GM12872 (cell line): Measurements from ENCODE around the gene TMEM9.

Experiments
- TF ChIP-seq, protein P1 (sequence below): IDR thresholded peaks from 3 replicates; pipeline ENCODE4 v1.5.1; 2011; ENCODE audit warnings: low read depth, mild to moderate bottlenecking, low read length, moderate library complexity; ENCODE audit not compliant: insufficient read depth

The TMEM9 gene

DNA sequence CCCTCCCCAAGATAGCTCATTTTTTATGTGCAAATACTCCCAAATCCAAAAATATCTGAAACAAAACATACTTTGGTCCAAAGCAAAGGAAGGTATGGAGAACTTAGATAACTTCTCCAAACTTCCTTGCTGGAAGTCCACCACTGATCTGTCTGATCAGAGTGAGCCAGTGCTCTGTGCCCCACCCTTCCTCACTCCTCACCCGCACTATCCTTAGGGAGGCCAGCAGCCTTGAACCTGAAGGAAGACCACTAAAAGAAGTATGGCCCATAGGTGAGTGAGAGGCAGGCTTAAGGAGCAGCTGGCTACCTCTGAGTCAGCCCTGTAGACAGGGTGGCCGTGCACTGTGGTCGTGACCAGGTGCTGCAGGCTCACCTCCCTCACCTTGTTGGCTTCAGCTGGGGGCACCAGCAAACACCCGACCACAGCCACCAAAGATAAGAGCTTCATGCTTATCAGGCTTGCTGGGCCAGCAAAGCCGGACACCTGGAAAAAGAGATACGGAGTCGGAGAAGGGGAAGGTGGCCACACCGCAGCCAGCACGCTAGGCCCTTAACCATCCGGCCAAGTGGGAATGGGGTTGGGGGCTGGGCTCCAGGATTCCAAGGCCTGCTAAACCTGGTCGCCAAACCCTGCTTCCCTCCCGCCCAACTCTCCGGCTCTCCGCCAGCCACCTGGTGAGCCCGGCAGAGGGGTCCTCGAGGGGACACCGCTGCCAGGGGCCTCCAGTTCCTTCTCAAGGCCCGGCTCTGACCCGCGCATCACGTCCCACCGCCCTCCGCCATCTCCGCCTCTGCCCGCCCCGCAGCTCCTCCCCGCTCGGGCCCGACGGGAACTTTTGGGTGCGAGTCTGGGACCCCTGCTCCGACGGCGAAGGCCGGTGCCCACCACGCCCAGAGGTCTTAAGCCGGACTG, 543 bp downstream of the TMEM9 start:
- TF ChIP-seq, protein P1, sequence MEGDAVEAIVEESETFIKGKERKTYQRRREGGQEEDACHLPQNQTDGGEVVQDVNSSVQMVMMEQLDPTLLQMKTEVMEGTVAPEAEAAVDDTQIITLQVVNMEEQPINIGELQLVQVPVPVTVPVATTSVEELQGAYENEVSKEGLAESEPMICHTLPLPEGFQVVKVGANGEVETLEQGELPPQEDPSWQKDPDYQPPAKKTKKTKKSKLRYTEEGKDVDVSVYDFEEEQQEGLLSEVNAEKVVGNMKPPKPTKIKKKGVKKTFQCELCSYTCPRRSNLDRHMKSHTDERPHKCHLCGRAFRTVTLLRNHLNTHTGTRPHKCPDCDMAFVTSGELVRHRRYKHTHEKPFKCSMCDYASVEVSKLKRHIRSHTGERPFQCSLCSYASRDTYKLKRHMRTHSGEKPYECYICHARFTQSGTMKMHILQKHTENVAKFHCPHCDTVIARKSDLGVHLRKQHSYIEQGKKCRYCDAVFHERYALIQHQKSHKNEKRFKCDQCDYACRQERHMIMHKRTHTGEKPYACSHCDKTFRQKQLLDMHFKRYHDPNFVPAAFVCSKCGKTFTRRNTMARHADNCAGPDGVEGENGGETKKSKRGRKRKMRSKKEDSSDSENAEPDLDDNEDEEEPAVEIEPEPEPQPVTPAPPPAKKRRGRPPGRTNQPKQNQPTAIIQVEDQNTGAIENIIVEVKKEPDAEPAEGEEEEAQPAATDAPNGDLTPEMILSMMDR, result no peak

DNA sequence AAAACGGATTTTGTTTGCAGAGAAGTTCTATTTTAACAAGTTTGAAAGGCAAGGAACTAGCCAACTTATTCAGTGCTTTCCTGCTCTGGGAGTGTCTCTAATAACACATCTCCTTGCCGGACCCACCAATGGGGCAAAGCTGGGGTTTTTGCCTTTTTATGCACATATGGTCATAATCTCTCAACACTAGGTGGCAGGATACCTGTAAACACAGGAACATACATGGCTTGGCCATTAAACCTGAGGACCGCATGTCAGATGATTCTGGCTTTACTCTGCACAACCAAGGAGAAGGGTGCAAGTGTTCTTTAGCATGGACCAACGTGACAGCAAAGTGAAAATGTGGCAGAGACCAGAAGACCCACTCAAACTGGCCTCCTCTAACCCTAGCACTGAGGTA, 4.9 kb downstream of the TMEM9 start:
- TF ChIP-seq, protein P1, result peak; percentile 59

GRCh38 chr1:201147396-201148015, 6.8 kb downstream of the TMEM9 start:
- TF ChIP-seq, protein P1, result no peak

- TF ChIP-seq, protein P1, result no peak
Observed at GRCh38 chr1:201146626-201147390, 7.5 kb downstream of the TMEM9 start.

- TF ChIP-seq, protein P1, result no peak
Observed at GRCh38 chr1:201145816-201146215, 8.5 kb downstream of the TMEM9 start.

DNA sequence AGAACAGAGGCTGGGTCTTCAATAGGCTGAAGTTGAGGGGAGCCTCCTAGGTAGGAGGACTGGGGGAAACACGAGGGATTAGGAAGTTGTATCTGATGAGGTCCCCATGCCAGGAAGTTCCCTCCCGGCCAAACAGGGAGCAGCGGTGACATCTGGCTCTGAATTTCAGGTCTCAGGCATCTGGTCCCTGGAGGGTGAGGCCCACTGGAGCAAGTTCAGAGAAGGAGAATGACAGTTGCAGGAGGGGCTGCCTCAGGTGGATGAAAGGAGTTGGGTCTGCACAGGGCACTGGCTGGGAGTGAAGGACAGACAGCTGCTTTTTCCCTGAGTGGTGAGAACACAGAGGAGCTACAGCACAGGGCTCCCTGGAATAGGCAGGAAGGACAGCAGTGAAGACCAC, 9.1 kb downstream of the TMEM9 start:
- TF ChIP-seq, protein P1, result no peak

- TF ChIP-seq, protein P1, result no peak
Observed at GRCh38 chr1:201144701-201145100, 9.6 kb downstream of the TMEM9 start.
